NB4 (cell line): ENCODE results near the gene LYST.
"Not testable (repeated sequence)": the region's sequence is repeated elsewhere in the genome, so short reads cannot be mapped to it uniquely, and the experiment has no call there.

Experiments used
- DNase-seq: peaks from one replicate; pipeline ENCODE4 v3.0.0; 2010; ENCODE audit warnings: low read depth
- H3K4me3 ChIP-seq: one replicate; pipeline ENCODE4 v1.5.1; 2011; ENCODE audit warnings: mild to moderate bottlenecking, low read depth, low read length, moderate library complexity
- MYC ChIP-seq: IDR thresholded peaks from 2 replicates; pipeline ENCODE4 v1.6.1; 2011; ENCODE audit warnings: low read depth, low read length
- POLR2A ChIP-seq: IDR thresholded peaks from 2 replicates; pipeline ENCODE4 v1.6.1; 2011; ENCODE audit warnings: mild to moderate bottlenecking; ENCODE audit not compliant: insufficient read length; ENCODE audit errors: extremely low read depth
- TF ChIP-seq, protein P1 (sequence below): IDR thresholded peaks from 2 replicates; pipeline ENCODE4 v1.6.1; 2011; ENCODE audit warnings: low read depth, low read length
- TF ChIP-seq, protein P2 (sequence below): IDR thresholded peaks from one replicate; pipeline ENCODE4 v1.5.1; 2012; ENCODE audit warnings: low read depth, low read length

The LYST gene

DNA sequence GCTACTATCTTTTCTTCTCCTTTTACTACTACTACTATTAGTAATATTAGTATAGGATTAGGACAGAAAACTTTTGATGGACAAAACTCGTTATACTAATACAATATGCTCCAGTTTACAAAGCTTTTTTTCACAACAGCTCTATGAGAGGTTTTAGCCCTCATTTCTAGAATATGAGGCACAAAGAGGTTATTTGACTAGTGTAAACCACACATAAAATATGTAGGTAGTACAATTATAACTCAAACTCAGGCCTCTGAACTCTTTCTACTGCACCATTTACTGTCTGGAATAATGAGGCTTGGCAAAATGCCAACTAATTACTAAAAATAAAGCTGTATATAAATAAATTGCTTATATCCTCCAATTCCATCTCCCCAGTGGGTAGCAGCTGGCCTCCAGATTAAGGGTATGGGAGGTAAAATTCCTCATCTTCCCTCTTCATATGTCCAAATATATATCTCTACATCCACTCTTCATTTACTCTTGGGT, 99.9 kb downstream of the LYST start:
- DNase-seq: no peak
- no peak for TF ChIP-seq MYC
- no peak overlapping the region for H3K4me3 ChIP-seq

DNA sequence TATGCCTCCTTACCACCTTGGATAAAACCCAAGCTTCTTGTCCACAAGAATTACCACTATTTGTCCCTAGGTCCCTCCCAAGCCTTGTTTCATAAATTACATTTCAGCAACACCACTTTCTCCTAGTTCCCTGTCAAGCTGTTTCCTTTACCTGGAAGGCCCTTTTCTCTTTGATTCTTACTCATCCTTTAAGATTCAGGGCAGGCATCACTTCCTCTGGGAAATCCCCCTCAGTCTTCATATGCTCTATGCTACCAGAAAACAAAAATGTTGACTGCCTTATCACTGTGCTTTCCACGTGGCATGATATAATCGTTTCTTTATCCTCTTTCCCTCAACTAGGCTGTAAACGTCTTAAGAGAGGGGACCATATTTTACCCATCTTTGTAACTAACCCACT, 102.7 kb downstream of the LYST start:
- no peak overlapping the region for H3K4me3 ChIP-seq
- TF ChIP-seq POLR2A: no peak
- TF ChIP-seq, protein P1, sequence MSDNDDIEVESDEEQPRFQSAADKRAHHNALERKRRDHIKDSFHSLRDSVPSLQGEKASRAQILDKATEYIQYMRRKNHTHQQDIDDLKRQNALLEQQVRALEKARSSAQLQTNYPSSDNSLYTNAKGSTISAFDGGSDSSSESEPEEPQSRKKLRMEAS: no peak
- TF ChIP-seq MYC: no peak
- TF ChIP-seq, protein P2, sequence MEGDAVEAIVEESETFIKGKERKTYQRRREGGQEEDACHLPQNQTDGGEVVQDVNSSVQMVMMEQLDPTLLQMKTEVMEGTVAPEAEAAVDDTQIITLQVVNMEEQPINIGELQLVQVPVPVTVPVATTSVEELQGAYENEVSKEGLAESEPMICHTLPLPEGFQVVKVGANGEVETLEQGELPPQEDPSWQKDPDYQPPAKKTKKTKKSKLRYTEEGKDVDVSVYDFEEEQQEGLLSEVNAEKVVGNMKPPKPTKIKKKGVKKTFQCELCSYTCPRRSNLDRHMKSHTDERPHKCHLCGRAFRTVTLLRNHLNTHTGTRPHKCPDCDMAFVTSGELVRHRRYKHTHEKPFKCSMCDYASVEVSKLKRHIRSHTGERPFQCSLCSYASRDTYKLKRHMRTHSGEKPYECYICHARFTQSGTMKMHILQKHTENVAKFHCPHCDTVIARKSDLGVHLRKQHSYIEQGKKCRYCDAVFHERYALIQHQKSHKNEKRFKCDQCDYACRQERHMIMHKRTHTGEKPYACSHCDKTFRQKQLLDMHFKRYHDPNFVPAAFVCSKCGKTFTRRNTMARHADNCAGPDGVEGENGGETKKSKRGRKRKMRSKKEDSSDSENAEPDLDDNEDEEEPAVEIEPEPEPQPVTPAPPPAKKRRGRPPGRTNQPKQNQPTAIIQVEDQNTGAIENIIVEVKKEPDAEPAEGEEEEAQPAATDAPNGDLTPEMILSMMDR: no peak
- DNase-seq: no peak

DNA sequence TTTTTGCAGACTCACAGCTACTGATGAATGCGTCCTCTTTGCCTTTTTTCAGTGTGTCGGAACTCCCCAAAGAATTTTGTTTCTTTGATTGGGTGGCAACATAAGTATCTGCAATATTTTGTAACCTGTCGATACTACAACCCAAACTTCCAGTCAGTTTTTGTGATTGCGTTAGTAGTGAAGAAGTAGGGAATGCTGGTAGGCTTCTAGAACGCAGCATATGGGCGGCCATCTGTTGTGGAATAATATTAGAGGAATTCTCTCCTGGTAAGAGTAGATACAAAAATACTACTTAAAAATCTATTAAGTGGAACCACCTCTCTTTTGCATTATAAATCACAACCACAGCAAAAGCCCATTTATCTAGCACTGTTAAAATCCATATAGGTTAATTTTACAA, 107.4 kb downstream of the LYST start:
- no peak for DNase-seq
- H3K4me3 ChIP-seq: no peak overlapping the region
- TF ChIP-seq MYC (no peak), POLR2A (no peak)
- TF ChIP-seq, protein P1: no peak
- TF ChIP-seq, protein P2: no peak

DNA sequence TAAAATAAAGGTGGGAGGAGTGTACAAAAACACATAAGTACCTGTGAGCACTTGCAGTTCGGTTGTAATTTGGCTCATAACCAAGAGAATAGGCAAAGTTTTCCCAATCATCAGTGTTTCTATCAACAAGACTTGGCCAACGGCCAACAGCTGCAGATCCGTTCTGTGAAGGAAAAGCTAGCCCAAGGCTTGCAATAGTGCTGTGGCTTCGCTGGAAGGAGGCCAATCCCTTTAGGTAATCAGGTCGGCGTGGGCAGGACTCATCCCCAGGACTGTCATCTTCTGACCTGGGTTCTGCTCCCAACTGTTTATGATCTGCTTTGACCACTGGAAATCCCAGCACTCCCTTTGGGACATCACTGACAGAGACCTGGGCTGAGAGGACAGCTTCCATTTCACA, 107.8 kb downstream of the LYST start:
- TF ChIP-seq, protein P2: no peak
- TF ChIP-seq, protein P1: no peak
- TF ChIP-seq MYC: no peak
- TF ChIP-seq POLR2A: no peak
- no peak overlapping the region for H3K4me3 ChIP-seq
- no peak for DNase-seq

DNA sequence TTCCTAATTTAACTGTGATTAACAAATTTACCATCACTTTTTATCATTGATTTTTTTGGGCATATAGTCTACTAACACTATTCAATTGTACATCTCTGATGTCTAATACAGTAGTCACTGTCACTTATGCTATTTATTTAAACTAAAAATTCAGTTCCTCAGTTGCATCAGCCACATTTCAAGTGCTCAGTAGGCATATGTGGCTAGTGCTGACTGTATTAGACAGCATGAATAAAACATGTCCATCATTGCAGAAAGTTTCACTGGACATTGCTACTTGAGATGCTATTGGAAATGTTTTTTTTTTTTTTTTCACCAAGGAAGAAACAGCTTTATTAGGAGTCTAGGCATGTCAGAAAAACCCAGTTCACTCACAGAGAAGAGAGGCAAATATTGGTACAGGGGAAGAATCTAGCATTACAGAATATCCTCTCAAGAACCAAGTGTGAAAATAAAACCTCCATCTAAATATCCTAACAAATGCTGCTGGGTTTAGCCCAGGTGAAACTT, 109.1 kb downstream of the LYST start:
- TF ChIP-seq, protein P2: no peak
- TF ChIP-seq POLR2A (no peak), MYC (no peak)
- TF ChIP-seq, protein P1: no peak
- DNase-seq: no peak
- H3K4me3 ChIP-seq: no peak overlapping the region

DNA sequence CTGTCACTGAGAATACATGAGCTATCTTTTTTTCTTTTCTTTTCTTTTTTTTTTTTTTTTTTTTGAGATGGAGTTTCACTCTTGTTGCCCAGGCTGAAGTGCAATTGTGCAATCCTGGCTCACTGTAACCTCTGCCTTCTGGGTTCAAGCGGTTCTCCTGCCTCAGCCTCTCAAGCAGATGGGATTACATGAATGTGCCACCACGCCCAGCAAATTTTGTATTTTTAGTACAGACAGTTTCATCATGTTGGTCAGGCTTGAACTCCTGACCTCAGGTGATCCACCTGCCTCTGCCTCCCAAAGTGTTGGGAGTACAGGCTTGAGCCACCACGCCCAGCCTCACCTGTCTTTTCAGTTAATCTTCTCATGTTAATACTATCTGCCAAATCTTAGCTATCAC, 112.5 kb downstream of the LYST start:
- DNase-seq: peak; percentile 26
- H3K4me3 ChIP-seq: not testable (repeated sequence)

DNA sequence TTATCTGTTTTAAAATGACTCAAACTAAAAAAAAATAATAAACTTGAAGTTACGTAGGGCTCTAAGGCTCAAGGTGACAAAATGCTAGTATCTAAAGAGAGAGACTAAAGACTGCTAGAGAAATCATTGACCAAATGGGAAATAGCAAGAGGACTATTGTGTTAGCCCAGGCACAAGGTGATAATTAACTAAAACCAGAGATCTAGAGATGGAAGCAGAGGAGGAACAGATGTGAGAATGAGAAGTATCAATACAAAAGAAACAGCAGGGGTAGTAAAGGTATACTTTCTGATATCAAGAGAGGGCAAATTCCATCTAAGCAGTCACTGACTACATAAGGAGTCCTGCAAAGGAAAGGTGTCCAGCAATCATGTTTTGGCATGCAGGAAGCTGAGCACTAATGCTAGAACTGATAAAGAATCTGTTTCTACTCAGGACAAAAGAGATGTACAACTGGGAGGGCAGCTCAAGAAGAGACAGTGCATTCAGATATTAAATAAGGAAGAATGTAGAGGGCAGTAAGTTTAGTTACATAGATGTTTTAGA, 116.9 kb downstream of the LYST start:
- DNase-seq: no peak
- H3K4me3 ChIP-seq: no peak overlapping the region
- TF ChIP-seq, protein P1: no peak
- TF ChIP-seq MYC: no peak
- TF ChIP-seq POLR2A: no peak
- TF ChIP-seq, protein P2: no peak
